Measurements from ENCODE around the gene G0S2. TPM values are rescaled to one million over a fixed set of nuclear protein-coding genes. Genes with fewer than 3 reads are reported as not detected.
A peak's percentile ranks its signal among the peaks of the same experiment; 100 is the strongest.

Gene G0S2
- total and polyA plus RNA-seq, 10 of the 15 experiments (the other 5 are each of a cell fraction or from before 2014, with no cell fraction given): 0.07 to 0.51 (median 0.23) TPM

DNA sequence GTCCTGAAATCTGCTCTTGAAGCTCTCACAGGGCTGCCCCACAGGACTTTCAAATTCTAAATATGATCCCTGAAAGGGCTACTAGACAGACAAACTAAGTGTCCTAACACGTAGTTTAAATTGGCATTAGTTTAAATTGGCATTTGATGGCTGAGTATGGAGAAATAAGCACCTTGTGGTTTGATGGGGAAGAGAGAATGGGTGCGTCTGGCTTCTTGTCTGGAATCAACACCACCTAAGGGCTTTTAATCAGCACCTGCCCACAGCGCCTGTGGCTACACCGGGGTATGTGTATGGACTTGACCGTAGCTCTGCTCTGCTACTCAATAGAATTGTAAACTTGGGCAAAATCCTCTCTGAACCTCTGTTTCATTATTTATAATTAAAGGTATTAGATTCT, 17.3 kb upstream of the G0S2 start:
- no peaks in the 10 kb centered on the region; a peak in 1 of 4 replicates for H3K27me3 ChIP-seq (replicated peaks in 1 of 2; ENCODE audit: control insufficient read depth in 2 of 2, insufficient read depth in 2 of 2, low read length in 1 of 2)
- ChIA-PET RAD21 (ENCODE audit: unreplicated experiment) (interaction anchor here (0.8 to 15.7 kb wide), 8 partner anchors 11 to 110 kb away, joined by 3 to 195 read pairs (median 4); partner anchors contain the start of gene G0S2), CTCF (interaction anchor here (0.8 to 2.7 kb wide), 8 partner anchors 10 to 92 kb away, joined by 3 to 23 read pairs (median 3); partner anchors contain the start of gene G0S2), POLR2A (interaction anchor here (0.9 to 3.6 kb wide), 4 partner anchors 10 to 80 kb away, joined by 3 to 43 read pairs (median 8); partner anchors contain the start of gene G0S2), SMC1A (ENCODE audit: uncharacterized antibody, unreplicated experiment) (interaction anchor here (0.8 to 17.6 kb wide), 8 partner anchors 9 to 30 kb away, joined by 3 to 261 read pairs (median 5); partner anchors contain the start of gene G0S2)
- no peak overlapping the region for H3K4me2 ChIP-seq (ENCODE audit: control insufficient read depth, insufficient read depth)
- no peak overlapping the region for H3K9ac ChIP-seq (ENCODE audit: control insufficient read depth, insufficient read depth, low read length)
- 42% methylated on average over 5 of the region's 5 CpGs for WGBS (ENCODE audit: insufficient coverage, insufficient replicate concordance, low lambda C conversion rate, missing lambda C conversion rate)
- H2AFZ ChIP-seq (ENCODE audit: control insufficient read depth, low read depth, low read length): no peak overlapping the region
- DNase-seq (ENCODE audit: low read depth, low spot score) (no peak), FAIRE-seq (no peak), ATAC-seq (no peak)
- H3K79me2 ChIP-seq (ENCODE audit: control insufficient read depth, insufficient read depth, low read length): no peaks in the 10 kb centered on the region
- H3K36me3 ChIP-seq (ENCODE audit: control insufficient read depth in 2 of 2, insufficient read depth in 2 of 2, low read length in 1 of 2): no peaks in the 10 kb centered on the region
- no peak overlapping the region for H3K27ac ChIP-seq (ENCODE audit: control insufficient read depth, insufficient read depth)
- intact Hi-C loops (cut with micrococcal nuclease; ENCODE audit: unreplicated experiment) (loop anchor here (5.0 kb wide), 1 partner anchor 734 kb away; no protein-coding TSS in a partner anchor), in situ Hi-C loops (cut with MboI) (no loop called here)
- TF ChIP-seq ASH2L (IDR thresholded peaks at IDR 0.05; ENCODE audit: borderline replicate concordance, low read depth): no peak
- H3K9me3 ChIP-seq (replicated peaks; ENCODE audit: control insufficient read depth, insufficient read depth, low read length): no peaks in the 10 kb centered on the region
- H3K4me1 ChIP-seq (ENCODE audit: control insufficient read depth, insufficient read depth, low read length): peaks cover 18% of the 10 kb centered on the region
- no TSS peak for BruUV-seq (replicated peaks)
- no peak overlapping the region for H3K4me3 ChIP-seq
- no peaks in the 10 kb centered on the region for H4K20me1 ChIP-seq (ENCODE audit: control insufficient read depth, insufficient read depth)

GRCh38 chr1:209659909-209660308, 15.3 kb upstream of the G0S2 start:
- ChIA-PET POLR2A (interaction anchor here (0.9 to 3.6 kb wide), 3 partner anchors 9 to 13 kb away, joined by 3 to 43 read pairs (median 12); partner anchors contain the start of gene G0S2), CTCF (interaction anchor here (1.1 to 1.7 kb wide), 2 partner anchors 26 to 108 kb away, joined by 3 read pairs; no protein-coding TSS in a partner anchor), SMC1A (ENCODE audit: uncharacterized antibody, unreplicated experiment) (interaction anchor here (0.7 to 17.6 kb wide), 3 partner anchors 9 to 15 kb away, joined by 3 to 261 read pairs (median 11); partner anchors contain the start of gene G0S2), RAD21 (ENCODE audit: unreplicated experiment) (interaction anchor here (1.0 to 15.7 kb wide), 4 partner anchors 15 to 52 kb away, joined by 3 to 195 read pairs (median 3); partner anchors contain the start of gene G0S2)
- 1% methylated on average over 5 of the region's 5 CpGs for WGBS (ENCODE audit: insufficient coverage, insufficient replicate concordance, low lambda C conversion rate, missing lambda C conversion rate)
- in situ Hi-C loops (cut with MboI): no loop called here
- Histone ChIP-seq H3K27ac (ENCODE audit: control insufficient read depth, insufficient read depth) (no peak overlapping the region), H3K4me1 (ENCODE audit: control insufficient read depth, insufficient read depth, low read length) (peaks cover 3% of the 10 kb centered on the region; the same call in 1 of the 2 replicates), H3K27me3 (replicated peaks in 1 of 2; ENCODE audit: control insufficient read depth in 2 of 2, insufficient read depth in 2 of 2, low read length in 1 of 2) (no peaks in the 10 kb centered on the region; a peak in 1 of 4 replicates), H3K4me2 (ENCODE audit: control insufficient read depth, insufficient read depth) (peak overlapping the region; percentile 59), H3K36me3 (ENCODE audit: control insufficient read depth in 2 of 2, insufficient read depth in 2 of 2, low read length in 1 of 2) (no peaks in the 10 kb centered on the region), H2AFZ (ENCODE audit: control insufficient read depth, low read depth, low read length) (no peak overlapping the region), H4K20me1 (ENCODE audit: control insufficient read depth, insufficient read depth) (no peaks in the 10 kb centered on the region), H3K9me3 (replicated peaks; ENCODE audit: control insufficient read depth, insufficient read depth, low read length) (no peaks in the 10 kb centered on the region), H3K9ac (ENCODE audit: control insufficient read depth, insufficient read depth, low read length) (no peak overlapping the region), H3K4me3 (no peak overlapping the region), H3K79me2 (ENCODE audit: control insufficient read depth, insufficient read depth, low read length) (no peaks in the 10 kb centered on the region)
- DNase-seq (ENCODE audit: low read depth, low spot score) (no peak), ATAC-seq (peak; percentile 82), FAIRE-seq (peak; percentile 59)
- BruUV-seq (replicated peaks): no TSS peak
- intact Hi-C loops (cut with micrococcal nuclease; ENCODE audit: unreplicated experiment): loop anchor here (5.0 kb wide), 1 partner anchor 732 kb away; no protein-coding TSS in a partner anchor
- TF ChIP-seq SPI1 (IDR thresholded peaks at IDR 0.05; ENCODE audit: borderline replicate concordance, insufficient read depth, low read depth, low read length) (0 out of 2 replicates have a peak, but pooled peaks have one; percentile 25), CHD1 (IDR thresholded peaks at IDR 0.05; ENCODE audit: low read depth, low read length) (no peak), IKZF1 (conservative IDR thresholded peaks at IDR 0.05) (peak; percentile 79), EED (IDR thresholded peaks at IDR 0.05; ENCODE audit: low read depth) (peak; percentile 59), IKZF2 (IDR thresholded peaks at IDR 0.05) (peak; percentile 80 to 86), ZNF217 (IDR thresholded peaks at IDR 0.05) (no peak), TARDBP (IDR thresholded peaks at IDR 0.05; ENCODE audit: borderline replicate concordance) (no peak), RUNX3 (IDR thresholded peaks at IDR 0.05; ENCODE audit: low read length) (peak; percentile 29; the same call in 1 of the 2 replicates), JUNB (IDR thresholded peaks at IDR 0.05) (peak; percentile 54), LARP7 (IDR thresholded peaks at IDR 0.05) (no peak), GATAD2B (conservative IDR thresholded peaks at IDR 0.05; ENCODE audit: low read depth) (no peak), BCL11A (IDR thresholded peaks at IDR 0.05; ENCODE audit: low read depth, low read length) (no peak), MTA2 (IDR thresholded peaks at IDR 0.05; ENCODE audit: low read depth) (peak; percentile 42; the same call in 1 of the 2 replicates)
- TF ChIP-seq, protein P1, sequence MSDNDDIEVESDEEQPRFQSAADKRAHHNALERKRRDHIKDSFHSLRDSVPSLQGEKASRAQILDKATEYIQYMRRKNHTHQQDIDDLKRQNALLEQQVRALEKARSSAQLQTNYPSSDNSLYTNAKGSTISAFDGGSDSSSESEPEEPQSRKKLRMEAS (IDR thresholded peaks at IDR 0.05; ENCODE audit: low read depth, low read length): no peak
- TF ChIP-seq, protein P2, sequence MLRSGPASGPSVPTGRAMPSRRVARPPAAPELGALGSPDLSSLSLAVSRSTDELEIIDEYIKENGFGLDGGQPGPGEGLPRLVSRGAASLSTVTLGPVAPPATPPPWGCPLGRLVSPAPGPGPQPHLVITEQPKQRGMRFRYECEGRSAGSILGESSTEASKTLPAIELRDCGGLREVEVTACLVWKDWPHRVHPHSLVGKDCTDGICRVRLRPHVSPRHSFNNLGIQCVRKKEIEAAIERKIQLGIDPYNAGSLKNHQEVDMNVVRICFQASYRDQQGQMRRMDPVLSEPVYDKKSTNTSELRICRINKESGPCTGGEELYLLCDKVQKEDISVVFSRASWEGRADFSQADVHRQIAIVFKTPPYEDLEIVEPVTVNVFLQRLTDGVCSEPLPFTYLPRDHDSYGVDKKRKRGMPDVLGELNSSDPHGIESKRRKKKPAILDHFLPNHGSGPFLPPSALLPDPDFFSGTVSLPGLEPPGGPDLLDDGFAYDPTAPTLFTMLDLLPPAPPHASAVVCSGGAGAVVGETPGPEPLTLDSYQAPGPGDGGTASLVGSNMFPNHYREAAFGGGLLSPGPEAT (IDR thresholded peaks at IDR 0.05; ENCODE audit: low read depth): 0 out of 2 replicates have a peak, but pooled peaks have one; percentile 37

Data from GM12878 (cell line).